ENCODE measurements around the gene PROK1.

PROK1 gene

DNA sequence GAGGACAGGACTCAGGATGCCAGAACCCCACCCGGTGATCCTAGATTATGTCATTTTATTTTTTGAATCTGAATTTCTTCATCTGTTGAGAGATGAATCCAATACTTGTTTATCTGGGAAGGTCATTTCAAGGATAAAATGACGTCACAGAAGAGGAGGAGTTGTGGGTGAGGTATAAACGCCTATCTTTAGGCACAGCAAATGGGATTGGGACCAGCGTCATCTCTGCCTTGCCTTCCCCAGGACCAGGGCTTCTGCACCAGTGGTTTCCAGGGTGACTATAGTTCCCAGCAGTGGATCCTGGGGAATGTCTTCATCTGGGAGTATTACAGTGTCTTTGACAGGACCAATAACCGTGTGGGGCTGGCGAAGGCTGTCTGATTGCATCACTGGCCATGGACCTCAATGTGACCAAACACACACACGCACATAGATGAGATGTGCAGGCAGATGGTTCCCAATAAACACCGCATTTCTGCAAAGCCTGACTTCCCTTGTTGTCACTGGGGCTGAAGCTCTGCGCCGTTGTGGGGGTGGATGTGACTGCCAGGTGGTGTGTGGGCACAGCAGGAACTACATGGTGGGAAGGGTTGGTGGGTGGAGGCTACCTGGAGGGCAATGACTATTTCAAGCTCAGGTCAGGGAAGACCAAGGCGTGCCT is 40.0 kb downstream of the PROK1 start:
- no peak for DNase-seq

DNA sequence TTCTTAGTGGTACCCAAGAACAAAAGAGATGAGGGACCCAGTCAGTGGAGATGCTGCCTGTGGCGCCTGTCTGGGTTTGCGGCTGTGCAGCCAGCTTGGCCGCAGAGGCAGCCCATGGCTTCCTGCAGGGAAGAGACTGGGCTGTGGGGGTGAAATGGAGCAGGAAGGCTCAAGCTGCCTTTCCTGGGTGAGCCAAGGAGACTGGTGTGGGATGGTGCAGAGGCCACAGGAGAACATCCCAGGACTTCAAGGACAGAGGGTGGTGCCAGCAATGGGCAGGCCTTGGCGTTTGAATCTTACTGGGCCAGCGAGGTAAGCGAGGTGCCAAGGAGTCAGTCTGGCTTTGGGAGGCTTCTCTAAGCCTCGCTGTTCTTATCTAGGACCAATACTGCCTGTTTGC is 41.6 kb downstream of the PROK1 start:
- DNase-seq = no peak

- no peak for DNase-seq
Measured at GRCh38 chr1:110493059-110493699, 42.2 kb downstream of the PROK1 start.

DNA sequence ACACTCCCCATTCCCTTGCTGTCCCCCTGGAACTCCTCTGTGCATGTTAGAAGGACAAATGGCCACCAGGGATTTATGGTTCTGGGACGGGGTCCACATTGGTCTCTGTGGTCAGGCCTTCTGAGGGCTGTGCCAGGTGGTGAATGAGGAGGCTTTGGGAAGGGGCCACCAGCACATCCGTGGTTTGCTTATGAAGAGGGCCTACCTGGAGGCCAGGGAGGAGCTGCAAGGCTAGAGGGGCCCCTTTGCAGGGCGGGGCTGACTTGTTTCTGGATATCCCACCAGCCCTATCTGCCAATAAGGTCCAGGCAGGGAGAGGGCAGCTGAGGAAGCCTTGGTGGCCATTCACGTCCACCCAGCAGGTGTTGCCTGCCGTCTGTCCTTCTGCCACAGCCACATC is 43.1 kb downstream of the PROK1 start:
- DNase-seq = no peak

DNA sequence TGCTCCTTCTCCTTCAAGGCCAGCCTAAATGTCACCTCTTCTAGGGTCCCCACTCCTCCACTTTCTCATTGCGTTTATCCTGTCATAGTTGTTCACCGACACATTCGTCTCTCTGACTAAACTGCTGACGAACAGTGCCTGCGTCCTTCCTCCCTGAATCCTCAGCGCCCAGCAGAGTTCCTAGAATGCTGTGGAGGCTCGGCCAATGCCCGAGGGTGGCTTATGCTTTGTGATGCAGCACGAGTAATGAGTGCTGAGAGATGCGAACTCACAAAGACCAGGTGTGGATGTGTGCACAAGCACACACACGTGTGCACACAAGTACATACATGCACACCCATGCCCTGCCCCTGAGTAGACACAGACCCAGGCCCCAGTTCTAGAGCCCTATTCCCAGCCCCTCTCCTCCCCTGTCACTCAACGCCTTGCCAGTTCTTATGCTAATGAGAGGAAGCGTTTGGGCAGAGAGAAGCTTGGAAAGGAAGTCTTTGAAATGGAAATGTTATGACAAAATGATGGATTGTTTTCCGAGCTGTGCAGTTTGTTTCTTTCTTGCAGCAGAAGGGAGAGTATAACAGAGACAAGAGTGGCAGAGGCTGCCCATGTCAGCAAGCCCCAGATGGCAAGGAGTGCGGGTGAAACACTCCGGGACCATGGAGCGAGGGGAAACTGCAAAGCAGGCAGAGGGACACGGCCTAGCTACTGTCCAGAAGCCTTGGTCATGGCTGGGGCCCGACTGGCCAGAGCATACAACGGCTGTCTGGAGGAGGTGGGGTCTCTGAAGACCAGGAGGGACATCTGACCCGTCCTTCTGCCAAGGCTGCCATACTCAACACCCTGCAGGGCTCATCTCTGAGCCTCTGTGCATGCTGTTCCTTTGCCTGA is 43.8 kb downstream of the PROK1 start:
- DNase-seq = no peak

DNA sequence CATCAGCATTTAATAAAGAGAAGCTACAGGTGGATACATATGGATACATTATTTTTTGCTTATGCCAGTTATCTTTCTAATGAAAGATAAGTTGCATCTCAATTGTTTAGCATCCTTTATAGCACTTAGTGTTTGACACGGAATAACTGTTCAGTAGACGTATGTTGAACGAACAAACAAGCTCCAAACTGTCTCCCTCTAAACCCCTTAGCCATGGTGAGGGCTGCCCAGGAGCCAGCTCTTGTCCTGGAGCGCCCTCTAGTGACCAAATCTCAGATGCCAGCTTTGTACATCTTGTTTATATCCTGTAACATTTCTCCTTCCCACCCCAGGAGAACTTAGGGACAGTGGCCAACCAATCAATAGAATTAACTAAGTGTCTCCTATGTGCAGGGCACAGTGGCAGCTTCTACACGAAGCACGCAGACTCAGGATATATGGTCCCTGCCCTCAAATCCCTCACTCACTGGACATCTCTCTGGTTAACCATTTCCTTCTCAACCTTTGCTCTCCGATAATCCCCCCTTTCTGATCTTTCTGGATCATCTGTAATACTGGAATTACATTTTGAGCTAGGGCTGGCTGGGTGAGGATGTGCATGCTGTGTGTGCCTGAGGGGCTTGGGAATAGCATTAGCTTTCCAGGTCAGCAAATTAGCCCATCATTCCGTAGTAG is 45.1 kb downstream of the PROK1 start:
- peak; percentile 62 for DNase-seq

GRCh38 chr1:110498270-110498669 is 47.3 kb downstream of the PROK1 start:
- no peak for DNase-seq

GRCh38 chr1:110501488-110502132 is 50.7 kb downstream of the PROK1 start:
- no peak for DNase-seq

GRCh38 chr1:110502402-110503151 is 51.6 kb downstream of the PROK1 start:
- no peak for DNase-seq

GRCh38 chr1:110503471-110503870 is 52.5 kb downstream of the PROK1 start:
- DNase-seq = no peak

GRCh38 chr1:110504226-110504625 is 53.3 kb downstream of the PROK1 start:
- no peak for DNase-seq

- no peak for DNase-seq
Measured at GRCh38 chr1:110505596-110505995, 54.6 kb downstream of the PROK1 start.

DNA sequence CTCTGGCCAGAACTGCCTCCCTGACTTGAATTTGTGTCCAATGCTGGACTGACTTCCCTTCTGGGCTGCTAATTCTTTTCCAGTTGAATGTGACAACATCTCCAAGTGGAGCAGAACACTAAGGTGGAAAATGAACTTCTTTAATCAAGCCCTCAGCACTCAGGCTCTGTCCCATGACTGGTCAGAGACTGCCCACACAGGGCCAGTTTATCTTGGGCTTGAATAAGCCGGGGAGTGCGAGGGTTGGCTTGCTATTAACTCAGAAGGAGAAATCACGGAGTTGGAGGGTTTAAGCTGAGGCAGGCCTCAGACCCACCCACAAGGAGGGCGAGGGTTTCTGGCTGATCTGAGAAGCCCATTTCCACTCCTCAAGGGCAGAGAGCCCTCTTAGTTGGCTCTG is 55.6 kb downstream of the PROK1 start:
- no peak for DNase-seq

Data from fibroblast of skin of abdomen (primary cell).